Neutrophil (primary cell): Measurements from ENCODE around the gene SORCS1.

Experiments
- H3K27ac ChIP-seq: fragments of 200-600 bp; sonication (generic); 2 replicates; pipeline ENCODE4 v1.5.1; 2016; ENCODE audit warnings: mild to moderate bottlenecking, moderate library complexity
- H3K27me3 ChIP-seq: fragments of 200-600 bp; sonication (generic); 2 replicates; pipeline ENCODE4 v1.6.0; 2016; ENCODE audit warnings: mild to moderate bottlenecking
- H3K36me3 ChIP-seq: fragments of 200-600 bp; sonication (generic); 2 replicates; pipeline ENCODE4 v1.5.1; 2017
- H3K4me1 ChIP-seq, 2 experiments: fragments of 200-600 bp in 1 of 2; sonication (generic) in 1 of 2; 1 replicate in 1 of 2; 2 replicates in 1 of 2; pipeline versions ENCODE4 v1.5.1 to v1.6.1; 2013 to 2016; ENCODE audit warnings: low read depth in 1 of 2, low read length in 1 of 2, mild to moderate bottlenecking in 1 of 2, moderate library complexity in 1 of 2; ENCODE audit not compliant: control insufficient read depth in 1 of 2, insufficient read depth in 1 of 2
- H3K4me3 ChIP-seq, 2 experiments: fragments of 200-600 bp in 1 of 2; sonication (generic) in 1 of 2; 1 replicate in 1 of 2; 2 replicates in 1 of 2; pipeline ENCODE4 v1.5.1; 2013 to 2016; ENCODE audit warnings: low read depth in 1 of 2, low read length in 1 of 2, mild to moderate bottlenecking in 1 of 2, moderate library complexity in 1 of 2
- H3K9me3 ChIP-seq: fragments of 200-600 bp; sonication (generic); 2 replicates; pipeline ENCODE4 v1.5.1; 2016
- TF ChIP-seq, protein P1 (sequence below): fragments of 200-600 bp; sonication (generic); IDR thresholded peaks from 2 replicates; pipeline ENCODE4 v1.5.1; 2016; ENCODE audit warnings: antibody characterized with exemption

SORCS1 gene

DNA sequence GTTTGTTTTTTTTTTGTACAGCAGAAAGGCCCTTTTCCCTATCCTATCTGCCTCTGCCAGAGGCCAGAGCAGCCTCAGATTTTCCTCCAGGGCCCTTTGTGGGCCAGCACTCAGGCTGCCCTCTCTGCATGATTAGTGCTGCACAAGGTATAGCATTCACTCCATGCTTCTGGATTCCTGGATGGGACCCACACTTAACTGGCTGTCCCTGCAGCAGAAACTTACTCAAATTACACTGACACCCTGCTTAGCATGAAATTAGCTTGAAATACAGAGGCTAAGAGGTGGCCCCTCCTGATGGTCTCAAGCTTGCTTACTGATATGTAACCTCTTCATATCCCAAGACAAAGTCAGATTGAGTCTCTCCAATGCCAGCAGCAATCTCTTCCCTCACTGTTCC, 239.3 kb downstream of the SORCS1 start:
- H3K9me3 ChIP-seq = no peaks in the 10 kb centered on the region
- H3K4me1 ChIP-seq = no peaks in the 10 kb centered on the region
- no peak overlapping the region for H3K4me3 ChIP-seq
- H3K27me3 ChIP-seq = no peaks in the 10 kb centered on the region
- H3K27ac ChIP-seq = no peak overlapping the region
- TF ChIP-seq, protein P1, sequence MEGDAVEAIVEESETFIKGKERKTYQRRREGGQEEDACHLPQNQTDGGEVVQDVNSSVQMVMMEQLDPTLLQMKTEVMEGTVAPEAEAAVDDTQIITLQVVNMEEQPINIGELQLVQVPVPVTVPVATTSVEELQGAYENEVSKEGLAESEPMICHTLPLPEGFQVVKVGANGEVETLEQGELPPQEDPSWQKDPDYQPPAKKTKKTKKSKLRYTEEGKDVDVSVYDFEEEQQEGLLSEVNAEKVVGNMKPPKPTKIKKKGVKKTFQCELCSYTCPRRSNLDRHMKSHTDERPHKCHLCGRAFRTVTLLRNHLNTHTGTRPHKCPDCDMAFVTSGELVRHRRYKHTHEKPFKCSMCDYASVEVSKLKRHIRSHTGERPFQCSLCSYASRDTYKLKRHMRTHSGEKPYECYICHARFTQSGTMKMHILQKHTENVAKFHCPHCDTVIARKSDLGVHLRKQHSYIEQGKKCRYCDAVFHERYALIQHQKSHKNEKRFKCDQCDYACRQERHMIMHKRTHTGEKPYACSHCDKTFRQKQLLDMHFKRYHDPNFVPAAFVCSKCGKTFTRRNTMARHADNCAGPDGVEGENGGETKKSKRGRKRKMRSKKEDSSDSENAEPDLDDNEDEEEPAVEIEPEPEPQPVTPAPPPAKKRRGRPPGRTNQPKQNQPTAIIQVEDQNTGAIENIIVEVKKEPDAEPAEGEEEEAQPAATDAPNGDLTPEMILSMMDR = no peak
- H3K36me3 ChIP-seq = no peaks in the 10 kb centered on the region

DNA sequence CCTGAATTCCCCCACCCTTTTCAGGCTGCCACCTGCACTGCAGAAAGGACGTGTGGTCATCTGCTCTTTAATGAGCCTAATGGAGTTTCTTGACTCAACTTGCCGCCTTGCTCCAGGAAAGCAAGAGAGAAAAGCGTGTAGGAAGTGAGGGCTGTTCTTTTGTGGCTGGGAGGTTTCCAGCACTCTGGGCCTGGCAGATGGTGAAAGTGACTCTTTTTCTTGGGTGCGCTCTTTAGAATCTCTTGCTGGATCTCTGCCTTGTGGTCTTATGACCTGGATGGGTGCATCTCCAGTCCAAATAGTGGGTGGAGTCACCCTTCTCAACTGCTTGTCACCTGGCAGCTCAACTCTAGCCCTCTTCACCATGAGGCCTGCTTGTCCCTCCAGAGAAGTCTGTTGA, 244.0 kb downstream of the SORCS1 start:
- Histone ChIP-seq H3K27ac (no peak overlapping the region), H3K4me3 (no peak overlapping the region), H3K9me3 (no peaks in the 10 kb centered on the region), H3K27me3 (no peaks in the 10 kb centered on the region), H3K36me3 (no peaks in the 10 kb centered on the region), H3K4me1 (no peaks in the 10 kb centered on the region)
- TF ChIP-seq, protein P1 = no peak

DNA sequence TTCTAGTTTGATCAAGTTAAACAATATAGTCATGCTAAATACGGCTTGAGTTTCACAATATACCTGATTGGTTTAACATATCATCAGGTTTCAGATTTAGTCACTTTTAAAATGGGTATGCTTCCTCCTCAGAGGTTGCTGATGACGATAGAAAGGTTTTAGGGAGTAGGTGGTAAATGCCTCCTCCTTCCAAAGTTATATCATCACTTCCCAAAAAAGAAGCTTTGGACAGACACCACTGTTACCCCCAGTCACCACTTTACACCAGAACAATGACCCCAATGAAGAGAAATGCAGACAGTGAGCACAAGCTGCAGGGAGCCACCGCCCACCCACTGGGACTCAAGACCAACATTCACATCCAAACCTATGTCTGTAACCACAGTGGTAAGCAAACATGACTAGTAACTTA, 244.6 kb downstream of the SORCS1 start:
- no peak overlapping the region for H3K4me3 ChIP-seq
- H3K9me3 ChIP-seq = no peaks in the 10 kb centered on the region
- TF ChIP-seq, protein P1 = no peak
- H3K36me3 ChIP-seq = no peaks in the 10 kb centered on the region
- H3K27me3 ChIP-seq = no peaks in the 10 kb centered on the region
- no peak overlapping the region for H3K27ac ChIP-seq
- no peaks in the 10 kb centered on the region for H3K4me1 ChIP-seq

GRCh38 chr10:106917452-106918055, 247.0 kb downstream of the SORCS1 start:
- TF ChIP-seq, protein P1 = no peak
- H3K36me3 ChIP-seq = no peaks in the 10 kb centered on the region
- no peaks in the 10 kb centered on the region for H3K4me1 ChIP-seq
- H3K27ac ChIP-seq = no peak overlapping the region
- no peaks in the 10 kb centered on the region for H3K9me3 ChIP-seq
- H3K4me3 ChIP-seq = no peak overlapping the region
- H3K27me3 ChIP-seq = no peaks in the 10 kb centered on the region

DNA sequence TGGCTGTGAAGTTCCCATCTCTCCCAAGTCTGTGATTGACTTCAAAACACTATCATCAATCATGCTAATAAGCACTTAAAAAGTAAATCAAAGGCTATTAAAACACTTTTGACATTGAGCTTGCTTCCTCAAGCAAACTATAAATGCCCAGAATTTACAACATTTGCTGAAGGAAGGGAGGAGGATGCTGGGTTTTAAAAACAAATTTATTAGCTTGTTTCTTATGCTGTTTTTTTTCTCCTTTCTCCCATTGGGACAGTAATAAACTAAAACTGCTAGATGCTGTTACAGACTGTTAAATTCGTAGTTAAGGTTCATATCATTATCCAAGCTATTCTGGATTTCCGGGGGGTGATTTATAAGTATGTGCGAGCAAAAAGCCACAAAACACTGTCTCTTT, 250.5 kb downstream of the SORCS1 start:
- Histone ChIP-seq H3K27ac (no peak overlapping the region), H3K4me1 (no peaks in the 10 kb centered on the region), H3K27me3 (no peaks in the 10 kb centered on the region), H3K9me3 (no peaks in the 10 kb centered on the region), H3K36me3 (no peaks in the 10 kb centered on the region), H3K4me3 (no peak overlapping the region)
- TF ChIP-seq, protein P1 = no peak

- TF ChIP-seq, protein P1 = no peak
- Histone ChIP-seq H3K4me1 (no peaks in the 10 kb centered on the region), H3K4me3 (no peak overlapping the region), H3K27ac (no peak overlapping the region), H3K36me3 (no peaks in the 10 kb centered on the region), H3K27me3 (no peaks in the 10 kb centered on the region), H3K9me3 (no peaks in the 10 kb centered on the region)
Observed at GRCh38 chr10:106913348-106913747, 251.2 kb downstream of the SORCS1 start.
